NCI-H2107 (cell line): Measurements from ENCODE around the gene ASF1A.
A peak's percentile ranks its signal among the peaks of the same experiment; 100 is the strongest.
"Not testable (repeated sequence)": the region's sequence is repeated elsewhere in the genome, so short reads cannot be mapped to it uniquely, and the experiment has no call there.

ENCODE experiments used
- DNase-seq: peaks from one replicate; lab custom pipeline; 2025; lab: John Stamatoyannopoulos, UW

Gene ASF1A

DNA sequence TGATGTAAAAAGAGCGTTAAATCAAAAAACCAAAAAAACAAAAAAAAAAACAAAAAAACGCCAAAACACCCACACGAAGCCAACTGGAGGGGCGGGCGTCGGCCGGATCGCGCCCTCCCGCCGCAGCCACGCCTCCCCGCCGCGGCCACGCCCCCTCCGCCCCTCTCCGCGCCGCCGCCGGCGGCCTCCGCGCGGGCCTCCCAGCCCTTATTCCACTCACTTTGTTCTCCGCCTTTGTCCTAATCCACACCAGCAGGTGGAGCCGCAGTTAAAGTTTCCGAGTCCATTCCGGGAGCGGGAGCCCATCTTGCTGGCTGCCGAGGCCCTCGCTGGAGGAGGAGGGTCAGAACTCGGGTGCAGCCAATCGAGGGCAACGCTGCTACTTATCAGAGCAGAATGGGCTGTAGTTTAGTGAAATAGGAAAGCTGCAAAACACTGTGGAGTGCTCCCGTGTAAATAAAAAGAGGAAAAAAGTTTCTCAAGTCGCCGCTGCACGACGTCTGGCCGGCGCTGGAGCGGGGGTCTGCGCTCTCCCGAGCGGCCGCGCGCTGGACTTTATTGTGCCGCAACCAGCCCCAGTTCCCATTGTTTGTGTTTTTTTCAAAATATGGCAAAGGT lies at the start of gene ASF1A:
ASF1A (plus strand) TSS at position 346 of the 618 bp plus-strand sequence; CDS start at position 608, 262 bp downstream.
- peak; percentile 91 for DNase-seq

DNA sequence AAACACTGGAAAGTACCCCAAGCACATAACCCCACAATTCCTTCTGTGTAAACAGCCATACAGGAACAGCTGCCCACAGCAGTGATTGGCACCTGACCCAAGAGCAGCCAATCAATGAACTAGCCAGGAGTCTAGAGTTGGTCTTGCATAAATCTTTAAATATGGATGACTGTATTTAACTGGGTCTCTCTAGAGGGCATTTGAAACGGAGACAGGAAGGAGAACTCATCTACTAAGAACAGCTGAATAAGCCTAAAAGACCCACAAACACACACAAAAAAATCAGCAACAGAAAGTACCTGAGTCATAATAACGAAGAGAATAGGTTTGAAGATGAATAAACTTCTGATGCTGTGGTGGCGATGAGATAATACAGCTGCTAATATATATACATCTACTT lies 49.0 kb upstream of the ASF1A start:
- DNase-seq = no peak

DNA sequence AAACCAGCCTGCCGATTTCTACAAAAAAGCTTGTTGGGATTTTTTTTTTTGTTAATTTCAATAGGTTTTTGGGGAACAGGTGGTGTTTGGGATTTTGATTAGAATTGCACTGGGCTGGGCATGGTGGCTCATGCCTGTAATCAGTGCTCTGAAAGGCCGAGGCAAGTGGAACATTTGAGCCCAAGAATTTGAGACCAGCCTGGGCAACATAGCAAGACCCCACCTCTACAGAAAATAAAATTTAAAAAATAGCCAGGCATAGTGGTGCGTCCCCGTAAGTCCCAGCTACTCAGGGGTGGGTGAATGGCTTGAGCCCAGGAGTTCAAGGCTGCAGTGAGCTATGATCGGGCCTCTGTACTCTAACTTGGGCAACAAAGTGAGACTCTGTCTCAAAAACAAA lies 40.5 kb upstream of the ASF1A start:
- no peak for DNase-seq

DNA sequence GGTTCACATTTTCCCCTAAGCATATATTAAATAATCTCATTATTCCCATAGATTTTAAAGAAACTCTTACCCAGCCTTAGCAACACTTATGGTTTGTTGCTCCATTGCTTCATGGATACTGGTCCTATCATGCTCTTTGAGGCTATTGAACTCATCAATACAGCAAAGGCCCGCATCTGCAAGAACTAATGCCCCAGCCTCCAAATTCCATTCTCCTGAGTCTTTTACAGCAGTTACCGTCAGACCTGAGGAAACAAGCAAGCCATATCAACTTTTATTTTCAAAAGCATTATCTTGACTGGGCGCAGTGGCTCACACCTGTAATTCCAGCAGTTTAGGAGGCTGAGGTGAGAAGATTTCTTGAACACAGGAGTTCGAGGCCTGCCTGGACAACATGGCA lies 37.7 kb upstream of the ASF1A start:
- DNase-seq = no peak

DNA sequence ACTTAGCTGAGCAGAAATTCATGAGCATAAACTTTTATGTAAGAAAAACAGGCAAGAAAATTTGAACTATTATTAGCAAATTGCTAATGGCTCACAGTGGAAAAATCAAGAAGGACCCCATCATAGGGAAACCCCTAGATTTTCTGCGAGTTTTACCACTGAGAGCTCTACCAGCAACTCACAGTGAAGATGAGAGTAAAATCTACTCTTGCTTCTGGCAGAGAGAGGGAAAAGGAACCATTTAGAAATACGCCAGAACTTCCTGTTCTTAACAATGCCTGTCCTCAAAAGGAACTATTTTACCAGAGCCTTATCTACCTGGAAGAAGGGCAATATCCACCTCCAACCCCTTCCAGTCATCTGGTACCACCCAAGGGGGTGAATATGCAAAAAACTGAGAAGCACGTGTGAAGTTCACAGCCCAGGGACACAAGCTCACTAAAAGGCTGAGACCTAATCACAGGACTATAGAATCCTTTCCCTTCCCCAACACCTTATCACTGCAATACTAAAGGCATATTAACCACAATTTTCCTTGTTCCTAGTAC lies 34.4 kb upstream of the ASF1A start:
- DNase-seq = no peak

DNA sequence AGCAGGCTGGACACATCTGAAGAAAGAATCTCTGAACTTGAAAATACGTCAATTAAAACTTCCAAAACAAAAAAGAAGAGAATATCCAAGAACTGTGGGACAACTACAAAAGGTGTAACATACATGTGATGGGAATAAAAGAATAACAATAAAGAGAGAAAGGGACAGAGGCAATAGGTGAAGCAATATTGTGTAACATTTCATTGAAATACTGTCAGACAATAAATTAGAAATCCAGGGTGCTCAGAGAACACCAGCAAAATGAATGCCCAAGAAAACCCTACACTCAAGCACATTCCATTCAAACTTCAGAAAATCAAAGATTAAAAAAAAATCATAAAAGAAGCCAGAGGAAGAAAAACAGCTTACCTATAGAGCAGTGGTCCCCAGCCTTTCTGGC lies 33.6 kb upstream of the ASF1A start:
- DNase-seq = no peak

DNA sequence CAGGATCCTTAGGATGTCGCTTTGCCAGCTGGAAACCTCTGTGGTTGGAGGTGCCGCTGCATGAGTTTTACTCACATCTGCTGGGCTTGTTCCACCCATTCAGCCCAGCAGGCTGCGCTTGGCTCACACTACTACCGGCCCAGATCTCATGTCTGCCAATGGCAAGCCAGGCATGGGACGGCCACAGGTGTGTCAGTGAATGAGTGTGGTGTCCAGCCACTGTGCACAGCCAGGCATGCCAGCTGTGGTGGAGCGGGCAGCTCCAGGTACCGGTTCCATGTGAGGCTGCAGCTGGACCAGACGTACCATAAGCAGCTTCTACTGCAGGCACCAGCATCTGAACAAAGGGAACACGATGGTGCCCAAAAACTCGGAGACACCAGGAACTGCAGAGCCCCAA lies 33.1 kb upstream of the ASF1A start:
- DNase-seq = no peak

DNA sequence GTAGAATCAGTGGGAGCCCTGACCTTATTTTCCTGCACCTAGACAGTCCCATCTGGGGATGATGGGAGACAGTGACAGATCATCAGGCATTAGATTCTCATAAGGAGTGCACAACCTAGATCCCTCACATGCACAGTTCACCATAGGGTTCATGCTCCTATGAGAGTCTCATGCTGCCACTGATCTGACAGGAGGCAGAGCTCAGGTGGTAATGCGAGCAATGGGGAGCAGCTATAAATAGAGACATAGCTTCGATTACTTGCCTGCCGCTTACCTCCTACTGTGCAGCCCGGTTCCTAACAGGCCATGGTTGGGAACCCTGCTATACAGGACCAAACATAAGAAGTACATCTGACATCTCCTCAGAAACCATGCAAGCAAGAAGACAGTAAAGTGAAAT lies 31.5 kb upstream of the ASF1A start:
- DNase-seq = no peak

DNA sequence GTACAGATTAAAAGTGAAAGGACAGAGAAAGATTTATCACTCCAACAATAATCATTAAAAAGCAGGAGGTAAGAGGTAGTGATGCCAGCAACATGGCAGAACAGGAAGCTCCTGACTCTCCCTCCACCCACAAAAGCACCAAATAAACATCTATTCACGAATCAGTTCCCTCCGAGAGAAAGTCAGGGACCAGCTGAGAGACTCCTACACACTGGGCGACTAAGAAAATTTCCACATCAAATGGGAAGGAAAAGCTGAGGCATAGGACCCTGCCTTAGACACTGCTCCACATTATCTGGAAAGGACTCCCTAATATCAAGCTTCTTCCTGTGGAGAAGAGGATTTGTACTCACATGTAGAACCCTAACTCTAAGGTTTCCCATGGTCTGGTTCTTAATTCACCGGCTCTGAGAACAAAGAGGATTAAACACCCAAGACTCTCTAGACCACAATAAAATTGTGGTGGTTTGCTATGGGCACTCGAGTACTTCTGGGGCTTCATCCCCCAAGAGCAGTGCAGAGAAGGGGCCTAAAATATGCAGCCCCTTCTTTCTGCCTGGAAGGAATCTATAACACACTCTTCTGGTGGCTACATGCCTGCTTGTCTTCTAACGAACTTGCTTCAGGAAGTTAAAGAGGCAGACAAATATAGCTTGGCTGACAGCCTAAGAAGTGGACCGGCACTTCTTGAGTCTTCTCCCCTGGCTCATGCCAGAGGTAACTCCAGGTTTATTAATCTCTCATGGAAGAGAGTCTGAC lies 29.4 kb upstream of the ASF1A start:
- no peak for DNase-seq

DNA sequence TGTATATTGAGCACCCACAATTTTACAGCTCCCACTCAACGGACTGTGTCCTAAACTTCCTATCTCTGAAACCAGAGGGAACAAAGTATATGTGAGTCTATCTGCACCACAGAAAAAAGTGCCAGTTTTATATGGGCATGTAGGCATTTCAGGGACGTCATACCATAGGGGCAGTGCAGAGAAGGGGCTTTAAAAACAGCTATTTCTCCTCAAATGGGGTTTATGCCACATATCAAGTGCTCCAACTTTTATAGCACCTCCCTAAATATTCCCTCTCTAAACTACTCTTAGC lies 28.9 kb upstream of the ASF1A start:
- DNase-seq = no peak

DNA sequence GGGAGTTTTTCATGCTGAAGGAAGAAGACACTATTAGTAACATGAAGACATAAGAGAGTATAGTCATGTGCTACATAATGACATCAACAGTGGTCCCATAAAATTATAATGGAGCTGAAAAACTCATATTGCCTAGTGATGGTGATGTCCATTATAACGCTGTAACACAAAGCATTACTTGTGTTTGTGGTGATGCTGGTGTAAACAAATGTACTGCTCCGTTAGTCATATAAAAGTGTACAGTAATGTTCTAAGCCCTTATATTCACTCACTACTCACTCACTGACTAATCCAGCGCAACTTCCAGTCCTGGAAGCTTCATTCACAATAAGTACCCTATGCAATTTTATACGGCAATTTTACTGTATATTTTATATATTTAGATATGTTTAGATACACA lies 26.8 kb upstream of the ASF1A start:
- no peak for DNase-seq

DNA sequence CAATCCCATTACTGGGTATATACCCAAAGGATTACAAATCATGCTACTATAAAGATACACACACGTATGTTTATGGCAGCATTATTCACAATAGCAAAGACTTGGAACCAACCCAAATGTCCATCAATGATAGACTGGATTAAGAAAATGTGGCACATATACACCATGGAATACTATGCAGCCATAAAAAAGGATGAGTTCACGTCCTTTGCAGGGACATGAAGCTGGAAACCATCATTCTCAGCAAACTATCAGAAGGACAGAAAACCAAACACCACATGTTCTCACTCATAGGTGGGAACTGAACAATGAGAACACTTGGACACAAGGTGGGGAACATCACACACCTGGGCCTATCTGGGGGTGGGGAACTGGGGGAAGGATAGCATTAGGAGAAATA lies 25.1 kb upstream of the ASF1A start:
- DNase-seq = not testable (repeated sequence)

DNA sequence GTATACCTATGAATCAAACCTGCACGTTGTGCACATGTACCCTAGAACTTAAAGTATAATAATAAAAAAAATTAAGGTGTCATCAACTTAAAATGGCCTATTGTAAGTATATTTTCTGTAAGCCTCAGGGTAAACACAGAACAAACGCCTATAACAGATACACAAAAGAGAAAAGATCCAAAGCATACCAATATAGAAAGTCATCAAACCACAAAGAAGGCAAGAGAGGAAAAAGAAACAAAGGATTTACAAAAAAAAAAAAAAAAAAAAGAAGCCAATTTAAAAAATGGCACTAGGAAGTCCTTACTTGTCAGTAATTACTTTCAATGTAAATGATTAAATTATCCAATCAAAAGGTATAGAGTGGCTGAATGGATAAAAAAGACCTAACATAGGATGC lies 24.6 kb upstream of the ASF1A start:
- DNase-seq = no peak

DNA sequence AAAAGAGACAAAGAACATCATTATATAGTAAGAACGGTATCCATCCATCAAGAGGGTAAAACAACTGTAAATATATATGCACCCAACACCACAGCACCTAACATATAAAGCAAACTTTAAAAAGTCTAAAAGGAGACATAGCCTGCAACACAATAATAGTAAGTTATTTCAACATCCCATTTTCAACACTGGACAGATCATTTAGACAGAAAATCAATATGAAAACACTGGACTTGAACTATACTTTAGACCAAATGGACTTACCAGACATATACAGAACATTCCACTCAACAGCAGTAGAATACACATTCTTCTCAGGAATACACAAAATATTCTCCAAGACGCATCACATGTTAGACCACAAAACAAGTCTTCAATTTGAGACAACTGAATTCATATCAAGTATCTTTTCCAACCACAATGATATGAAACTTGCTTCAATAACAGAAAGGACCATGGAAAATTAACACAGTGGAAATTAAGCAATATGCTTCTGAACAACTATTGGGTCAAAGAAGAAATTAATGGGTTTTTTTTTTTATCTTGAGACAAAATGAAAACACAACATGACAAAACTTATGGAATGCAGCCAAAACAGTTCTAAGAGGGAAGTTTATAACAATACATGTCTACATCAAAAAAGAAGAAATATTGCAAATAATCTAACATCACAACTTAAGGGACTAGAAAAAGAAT lies 23.9 kb upstream of the ASF1A start:
- DNase-seq = no peak

DNA sequence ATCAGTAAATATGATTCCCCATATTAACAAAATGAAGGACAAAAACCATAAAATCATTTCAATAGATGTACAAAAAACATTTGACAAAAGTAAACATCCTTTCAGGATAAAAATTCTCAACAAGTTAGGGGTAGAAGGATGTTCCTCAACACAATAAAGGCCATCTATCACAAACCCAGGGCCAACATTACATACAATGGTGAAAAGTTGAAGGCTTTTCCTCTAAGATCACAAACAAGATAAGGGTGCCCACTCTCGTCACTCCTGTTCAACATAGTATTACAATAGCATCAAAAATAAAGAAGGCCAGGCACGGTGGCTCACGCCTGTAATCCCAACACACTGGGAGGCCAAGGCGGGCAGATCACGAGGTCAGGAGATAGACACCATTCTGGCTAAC lies 22.6 kb upstream of the ASF1A start:
- no peak for DNase-seq

DNA sequence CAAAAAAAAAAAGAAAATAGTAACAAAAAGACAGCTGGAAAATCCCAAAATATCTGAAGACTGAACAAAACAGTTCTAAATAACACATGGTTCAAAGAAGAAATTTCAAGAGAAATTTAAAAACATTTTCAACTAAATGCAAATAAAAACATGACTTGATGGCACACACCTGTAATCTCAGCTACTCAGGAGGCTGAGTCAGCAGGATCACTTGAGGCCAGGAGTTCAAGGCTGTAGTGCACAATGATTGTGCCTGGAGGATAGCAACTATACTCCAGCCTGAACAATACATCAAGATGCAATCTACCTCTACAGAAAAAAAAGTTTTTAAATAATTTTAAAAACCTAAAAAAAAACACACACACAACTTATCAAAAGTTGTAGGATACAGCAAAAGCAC lies 21.6 kb upstream of the ASF1A start:
- no peak for DNase-seq

DNA sequence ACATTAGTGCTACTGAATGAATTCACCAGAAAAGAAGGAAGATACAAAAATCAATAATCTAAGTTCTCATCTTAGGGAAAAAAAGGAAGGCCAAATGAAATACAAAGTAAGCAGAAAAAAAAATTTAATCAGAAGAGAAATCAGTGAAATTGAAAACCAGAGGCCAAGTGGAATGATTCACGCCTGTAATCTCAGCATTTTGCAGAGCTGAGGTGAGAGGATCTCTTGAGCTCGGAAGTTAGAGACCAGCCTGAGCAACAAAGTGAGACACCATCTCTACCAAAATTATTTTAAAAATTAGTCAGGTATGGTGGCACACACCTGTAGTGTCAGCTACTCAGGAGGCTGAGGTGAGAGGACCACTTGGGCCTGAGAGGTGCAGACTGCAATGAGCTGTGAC lies 21.2 kb upstream of the ASF1A start:
- DNase-seq = no peak

DNA sequence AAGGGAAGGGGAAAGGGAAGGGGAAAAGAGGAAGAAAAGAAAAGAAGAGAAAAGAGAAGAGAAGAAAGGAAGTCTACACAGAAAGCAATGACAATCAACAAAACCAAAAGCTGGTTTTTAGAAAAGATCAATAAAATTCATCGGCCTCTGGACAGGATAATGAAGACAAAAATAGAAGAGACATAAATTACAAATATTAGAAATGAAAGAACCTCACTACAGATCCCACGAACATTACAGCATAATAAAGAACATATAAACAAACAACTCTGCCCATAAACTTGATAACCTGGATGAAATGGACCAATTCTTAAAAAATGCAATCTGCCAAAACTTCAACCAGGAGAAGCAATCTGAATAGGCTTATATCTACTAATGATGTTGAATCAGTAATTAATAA lies 20.7 kb upstream of the ASF1A start:
- no peak for DNase-seq

DNA sequence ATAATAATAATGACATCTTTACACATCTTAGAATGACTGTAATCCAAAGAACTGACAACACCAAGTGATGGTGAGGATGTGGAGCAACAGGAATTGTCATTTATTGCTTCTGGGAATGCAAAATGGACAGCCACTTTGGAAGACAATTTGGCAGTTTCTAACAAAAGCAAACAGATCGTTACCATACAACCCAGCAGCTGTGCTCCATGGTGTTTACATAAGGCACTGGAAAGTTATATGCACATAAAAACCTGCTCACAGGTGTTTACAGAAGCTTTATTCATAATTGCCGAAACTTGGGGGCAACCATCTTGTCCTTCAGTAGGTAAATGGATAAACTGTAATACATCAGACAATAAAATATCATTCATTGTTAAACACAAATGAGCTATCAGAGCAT lies 18.3 kb upstream of the ASF1A start:
- no peak for DNase-seq

DNA sequence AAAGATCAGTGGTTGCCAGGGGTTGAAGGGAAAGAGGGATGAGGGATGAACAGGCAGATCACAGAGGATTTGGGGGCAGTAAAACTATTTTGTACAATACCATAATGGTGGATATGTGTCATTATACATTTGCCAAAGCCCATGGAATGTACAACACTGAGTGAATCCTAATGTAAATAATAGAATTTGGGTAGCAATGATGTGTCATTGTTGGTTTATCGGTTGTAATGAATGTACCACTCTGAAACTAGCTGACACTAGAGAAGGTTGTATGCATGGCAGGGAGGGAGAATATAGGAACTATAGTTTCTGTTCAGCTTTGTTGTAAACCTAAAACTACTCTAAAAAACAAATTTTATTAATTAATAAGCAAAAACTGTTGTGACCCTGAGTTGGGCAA lies 17.8 kb upstream of the ASF1A start:
- no peak for DNase-seq

DNA sequence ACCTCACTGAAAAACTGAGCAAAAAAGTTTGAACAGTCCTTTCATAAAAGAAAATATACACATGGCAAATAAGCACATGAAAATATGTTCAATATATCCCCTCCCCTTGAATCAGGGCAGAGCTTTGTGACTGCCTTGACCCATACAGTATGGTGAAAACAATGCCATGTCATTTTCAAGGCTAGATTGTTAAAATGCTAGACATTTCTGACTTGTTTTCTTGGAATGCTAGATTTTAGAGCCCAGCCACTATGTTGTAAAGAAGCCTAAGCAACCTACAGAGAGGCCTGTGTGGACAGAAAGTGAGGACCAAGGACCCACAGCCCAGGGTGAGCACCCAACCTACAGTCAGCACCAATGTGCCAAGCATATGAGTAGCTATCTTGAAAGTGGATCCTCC lies 17.1 kb upstream of the ASF1A start:
- DNase-seq = no peak

DNA sequence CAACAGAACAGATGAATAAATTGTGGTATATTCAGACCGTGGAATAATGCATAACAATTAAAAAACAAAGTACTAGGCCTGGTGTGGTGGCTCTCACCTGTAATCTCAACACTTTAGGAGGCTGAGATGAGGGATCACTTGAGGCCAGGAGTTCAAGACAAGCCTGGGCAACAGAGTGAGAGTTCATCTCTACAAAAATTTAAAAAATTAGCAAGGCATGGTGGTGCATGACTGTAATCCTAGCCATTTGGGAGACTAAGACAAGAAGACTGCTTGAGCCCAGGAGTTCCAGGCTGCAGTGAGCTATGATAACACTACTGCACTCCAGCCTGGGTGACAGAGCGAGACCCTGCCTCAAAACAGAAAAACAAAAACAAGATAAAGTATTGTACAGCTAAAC lies 16.1 kb upstream of the ASF1A start:
- no peak for DNase-seq
